Stimulated activated CD4-positive, alpha-beta T cell treated with anti-CD3 and anti-CD28 coated beads, Interleukin-1b, Interleukin-23, amount 100 ng/mL, for 48 hours (primary cell): ENCODE data around the gene BCL11B.

Experiments used
- DNase-seq: peaks from one replicate; pipeline ENCODE4 v3.0.0-alpha.2; 2020

Gene BCL11B

DNA sequence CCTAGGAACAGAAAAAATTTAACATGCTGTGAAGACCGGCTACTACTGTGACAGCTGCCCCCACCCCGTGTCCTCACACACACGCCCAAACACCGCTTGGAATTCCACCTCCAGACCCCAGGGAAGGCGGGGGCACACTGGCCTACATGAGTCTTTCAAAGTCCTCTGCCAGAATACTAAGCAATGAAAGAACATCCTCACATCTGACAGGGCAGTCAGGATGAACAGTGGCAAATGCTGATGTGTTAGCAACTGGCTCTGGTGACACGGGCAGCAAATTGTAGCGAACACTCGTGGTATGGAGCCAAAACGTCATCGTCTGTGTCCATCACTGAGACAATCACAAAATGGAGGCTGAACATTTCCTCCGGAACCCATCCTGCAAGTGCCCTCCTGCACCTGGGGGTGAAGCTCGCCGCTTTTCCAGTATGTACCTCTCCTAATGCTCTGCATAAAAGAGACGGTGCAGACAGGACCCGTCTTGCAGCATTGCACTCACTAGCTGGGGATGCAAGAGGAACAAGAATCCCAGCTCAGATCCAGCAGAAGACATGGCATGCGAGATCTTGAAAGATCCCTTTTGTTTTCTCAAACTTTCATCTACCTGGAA lies 94.8 kb downstream of the BCL11B start:
- DNase-seq = no peak

DNA sequence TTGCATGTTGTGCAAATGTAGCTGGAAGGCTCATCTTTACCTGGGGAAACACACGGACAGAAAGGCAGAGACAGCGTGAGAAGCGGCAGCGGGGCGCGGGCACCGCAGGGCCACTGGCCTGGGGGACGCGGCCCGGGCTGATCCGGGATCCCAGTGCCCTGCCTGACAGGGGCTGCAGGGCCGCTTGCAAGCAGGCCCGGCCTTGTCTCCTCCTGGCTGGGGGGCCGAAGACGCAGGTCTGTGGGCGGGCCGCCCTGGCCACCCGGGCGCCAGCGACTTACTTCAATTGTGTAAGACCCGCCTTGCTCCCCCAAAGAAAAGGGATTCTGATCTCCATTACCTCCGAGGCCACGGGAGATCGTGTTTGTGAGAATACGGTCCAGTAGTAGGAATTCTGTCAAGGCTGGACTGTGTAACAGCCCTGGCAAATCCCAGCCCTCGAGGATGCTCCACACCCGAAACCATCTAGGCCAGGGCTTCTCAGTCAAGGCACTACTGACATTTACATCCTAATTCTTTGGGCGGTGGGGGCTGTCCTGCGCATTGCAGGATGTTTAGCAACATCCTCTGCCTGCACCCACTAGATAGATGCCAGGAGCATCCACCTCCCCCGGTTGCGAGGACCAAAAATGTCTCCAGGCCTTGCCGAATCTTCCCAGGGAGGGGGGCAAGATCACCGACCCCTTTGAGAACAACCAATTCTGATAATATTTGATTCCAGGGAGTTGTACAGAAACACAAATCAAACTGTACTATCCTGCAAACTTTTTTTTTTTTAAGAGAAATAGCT lies 95.6 kb downstream of the BCL11B start:
- DNase-seq = no peak

DNA sequence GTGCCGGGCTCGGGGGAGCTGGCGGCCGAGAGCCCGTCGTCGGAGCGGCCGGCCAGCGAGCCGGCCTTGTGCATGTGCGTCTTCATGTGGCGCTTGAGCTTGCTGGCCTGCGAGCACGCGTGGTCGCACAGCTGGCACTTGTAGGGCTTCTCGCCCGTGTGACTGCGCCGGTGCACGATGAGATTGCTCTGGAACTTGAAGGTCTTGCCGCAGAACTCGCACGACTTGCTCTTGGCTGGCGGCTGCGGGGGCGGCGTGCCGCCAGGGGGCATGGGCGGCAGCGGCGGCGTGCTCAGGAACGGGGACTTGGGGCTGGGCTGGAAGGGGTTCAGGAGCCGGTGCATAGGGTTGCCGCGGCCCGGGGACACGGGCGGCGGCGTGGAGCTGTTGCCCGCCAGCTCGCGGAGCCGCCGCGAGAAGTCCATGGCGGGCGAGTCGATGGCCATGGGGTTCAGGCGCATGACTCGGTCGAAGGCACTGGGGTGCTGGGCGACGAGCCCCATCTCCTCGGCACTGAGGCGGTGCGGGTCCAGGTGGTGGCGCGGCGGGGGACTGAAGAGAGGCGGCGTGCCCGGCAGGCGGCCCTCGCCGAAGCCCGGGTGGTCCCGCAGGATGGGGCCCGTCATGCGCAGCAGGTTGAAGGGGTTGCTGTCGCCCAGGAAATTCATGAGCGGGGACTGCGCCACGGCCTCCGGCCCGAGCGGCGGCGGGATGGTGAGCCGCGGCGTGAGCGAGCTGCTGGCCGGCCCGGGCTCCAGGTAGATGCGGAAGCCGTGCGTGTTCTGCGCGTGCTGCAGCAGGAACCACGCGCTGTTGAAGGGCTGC lies 96.5 kb downstream of the BCL11B start:
- DNase-seq = no peak

- no peak for DNase-seq
Measured at GRCh38 chr14:99174770-99175319, 97.2 kb downstream of the BCL11B start.

GRCh38 chr14:99174081-99174769 lies 97.8 kb downstream of the BCL11B start:
- no peak for DNase-seq

GRCh38 chr14:99173506-99173905 lies 98.5 kb downstream of the BCL11B start:
- no peak for DNase-seq

- DNase-seq = no peak
Measured at GRCh38 chr14:99173086-99173485, 98.9 kb downstream of the BCL11B start.

DNA sequence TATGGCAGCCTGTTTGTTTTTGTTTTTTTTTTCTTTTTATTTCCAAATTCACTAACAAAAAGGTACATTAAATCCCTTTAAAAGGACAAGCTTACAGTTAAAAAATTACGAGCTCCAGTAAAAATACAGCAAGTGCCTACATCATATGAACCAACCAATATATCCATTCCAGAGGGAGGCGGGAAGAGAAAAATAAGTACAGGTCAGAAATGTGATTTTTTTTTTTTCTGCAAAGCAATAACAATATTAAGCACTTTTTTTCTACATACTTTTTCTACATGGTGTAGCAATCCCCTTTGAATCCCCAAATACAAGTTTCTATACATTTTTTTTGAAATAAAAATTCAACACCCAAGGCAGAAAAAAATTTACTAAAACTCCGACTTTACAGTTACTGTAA lies 100.6 kb downstream of the BCL11B start:
- no peak for DNase-seq

- no peak for DNase-seq
Measured at GRCh38 chr14:99169776-99170356, 102.1 kb downstream of the BCL11B start.

DNA sequence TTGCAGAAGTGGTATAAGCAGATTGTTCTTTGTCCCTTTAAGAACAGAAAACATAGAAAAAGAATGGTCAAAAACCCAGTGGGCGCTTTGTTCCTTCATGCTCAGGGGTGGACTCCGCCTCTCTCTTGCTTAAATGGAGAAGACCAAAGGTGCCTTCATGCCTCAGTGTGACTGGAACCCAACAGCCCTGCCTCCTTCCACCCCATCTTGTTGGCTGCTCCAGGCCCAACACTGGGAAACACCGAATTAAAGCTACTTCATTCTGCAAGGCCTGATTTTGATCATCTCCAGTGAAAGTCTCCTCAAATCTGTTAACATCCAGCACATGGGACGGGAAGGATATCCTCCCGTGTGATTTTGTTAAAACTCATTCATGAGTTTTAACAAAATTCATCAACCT lies 103.7 kb downstream of the BCL11B start:
- DNase-seq = no peak

DNA sequence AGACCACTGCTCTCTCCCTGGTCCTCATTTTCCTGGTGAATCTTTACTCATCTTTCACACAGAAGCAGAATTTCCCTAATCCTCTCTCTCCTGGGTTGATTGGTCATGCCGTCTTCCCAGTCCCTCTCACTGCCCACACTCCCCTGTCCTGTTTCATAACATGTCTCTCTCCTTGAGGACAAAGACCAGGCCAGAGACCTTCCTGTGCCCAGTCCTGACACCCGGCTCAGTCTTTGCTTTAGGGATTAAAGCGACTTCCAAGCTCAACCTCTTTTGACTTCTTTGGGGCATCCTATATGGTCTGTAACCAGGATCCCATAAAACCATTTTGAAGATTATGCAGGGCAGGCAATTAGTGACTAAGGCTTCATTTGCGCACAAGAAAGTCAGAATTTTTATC lies 105.5 kb downstream of the BCL11B start:
- no peak for DNase-seq

DNA sequence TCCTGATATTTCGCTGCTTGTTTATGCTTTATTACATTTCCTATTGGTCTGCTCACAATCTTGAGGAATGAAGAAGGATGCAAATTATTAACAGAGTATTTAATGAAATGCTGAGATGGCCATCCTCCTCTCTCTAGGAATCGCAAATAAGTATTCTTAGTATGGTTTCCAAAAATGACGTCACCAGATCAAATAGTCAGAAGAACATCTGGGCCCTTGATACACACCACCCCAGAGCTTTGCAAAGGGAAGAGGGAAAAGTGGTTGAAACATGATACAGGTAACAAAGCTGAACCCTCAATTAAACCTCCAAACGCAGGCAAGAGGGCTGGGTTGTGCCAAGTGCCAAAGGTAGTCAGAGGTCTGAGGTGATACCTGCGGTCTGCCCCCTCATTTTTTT lies 107.3 kb downstream of the BCL11B start:
- no peak for DNase-seq

- DNase-seq = no peak
Measured at GRCh38 chr14:99163446-99163845, 108.6 kb downstream of the BCL11B start.

DNA sequence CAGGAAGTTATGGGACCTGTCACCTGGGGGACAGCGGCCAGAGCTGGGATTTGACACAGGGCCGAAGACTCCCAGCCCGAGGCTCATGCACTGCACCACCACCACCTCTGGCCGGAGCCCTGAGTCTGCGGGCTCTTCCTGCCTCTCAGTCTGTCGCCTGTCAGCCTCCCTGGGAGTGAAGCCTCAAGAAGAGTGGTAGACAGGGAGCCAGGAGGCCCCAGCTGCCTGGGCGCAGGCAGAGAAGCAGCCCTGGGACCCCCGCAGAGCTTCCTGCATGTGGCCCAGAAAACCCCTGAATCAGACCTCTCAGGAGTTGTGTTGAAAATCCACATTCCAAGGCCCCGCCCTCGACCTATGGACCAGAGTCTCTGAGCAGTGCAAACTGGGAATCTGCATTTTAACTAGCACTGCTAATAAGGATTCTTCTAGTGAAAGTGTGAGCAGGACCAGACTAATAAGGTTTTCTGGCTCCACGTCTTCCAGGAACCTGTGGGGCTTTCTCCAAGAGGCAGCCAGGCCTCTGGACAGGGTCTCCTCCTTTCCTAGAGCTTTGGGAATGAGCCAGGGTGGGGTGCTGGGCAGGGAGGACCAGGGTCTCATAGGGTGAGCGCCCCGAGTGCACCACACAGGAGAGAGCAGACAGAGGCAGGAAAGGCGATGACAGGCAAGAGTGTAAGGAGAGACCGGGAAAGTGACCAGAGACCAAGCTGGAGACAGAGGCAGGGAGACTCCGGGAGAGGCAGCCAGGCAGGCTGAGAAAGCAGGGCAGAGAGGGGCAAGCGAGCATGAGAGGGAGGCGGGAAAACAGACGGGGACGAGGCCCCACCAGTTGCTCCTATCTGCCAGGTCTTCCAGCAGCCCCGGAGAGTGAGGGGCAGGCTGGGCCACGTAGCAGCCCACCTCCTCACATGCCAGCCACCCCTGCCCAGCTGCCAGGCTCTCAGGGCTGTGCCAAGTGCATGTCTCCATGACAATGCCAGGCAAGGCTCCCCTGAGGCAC lies 112.4 kb downstream of the BCL11B start:
- no peak for DNase-seq

GRCh38 chr14:99158646-99159165 lies 113.3 kb downstream of the BCL11B start:
- DNase-seq = no peak

- DNase-seq = no peak
Measured at GRCh38 chr14:99158150-99158549, 113.8 kb downstream of the BCL11B start.

- no peak for DNase-seq
Measured at GRCh38 chr14:99157676-99158075, 114.3 kb downstream of the BCL11B start.

- DNase-seq = no peak
Measured at GRCh38 chr14:99157246-99157645, 114.8 kb downstream of the BCL11B start.

- no peak for DNase-seq
Measured at GRCh38 chr14:99156814-99157213, 115.2 kb downstream of the BCL11B start.

DNA sequence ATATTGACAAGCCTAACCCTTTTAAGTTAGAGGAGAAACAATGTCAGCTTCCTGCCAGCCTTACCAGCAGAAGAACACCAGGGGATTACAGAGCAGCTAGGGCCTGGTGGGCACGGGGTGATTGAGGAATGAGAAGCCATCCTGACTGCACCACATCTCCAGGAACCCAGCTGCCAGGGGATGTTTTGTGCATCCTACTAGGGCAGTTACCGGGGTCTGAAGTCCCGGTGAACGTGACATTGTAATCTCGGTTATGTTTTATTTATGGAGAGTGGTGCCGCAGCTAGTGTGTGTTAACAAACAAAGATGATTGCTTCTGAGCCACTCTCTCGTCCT lies 115.9 kb downstream of the BCL11B start:
- DNase-seq = no peak
